ENCODE data around the gene HIBADH. TPM values are rescaled to one million over a fixed set of nuclear protein-coding genes. Genes with fewer than 3 reads are reported as not detected.

The HIBADH gene
- polyA plus RNA-seq, 2 donors = 5.5 to 11.4 TPM

- Histone ChIP-seq H3K4me1 (ENCODE audit: control insufficient read depth in 2 of 2, insufficient read depth in 2 of 2, low read length in 1 of 2) (no peaks in the 10 kb centered on the region), H3K27me3 (ENCODE audit: control insufficient read depth in 1 of 2, insufficient read depth in 2 of 2, low read length in 2 of 2) (no peaks in the 10 kb centered on the region), H3K36me3 (ENCODE audit: control insufficient read depth in 2 of 2, insufficient read depth in 2 of 2, low read length in 1 of 2) (no peaks in the 10 kb centered on the region), H3K4me3 (ENCODE audit: low read depth in 1 of 2, low read length in 2 of 2) (no peak overlapping the region), H3K9me3 (ENCODE audit: control insufficient read depth in 2 of 2, insufficient read depth in 1 of 2, low read depth in 1 of 2, low read length in 1 of 2) (no peaks in the 10 kb centered on the region), H3K27ac (ENCODE audit: low read depth in 2 of 2, low read length in 1 of 2) (no peak overlapping the region)
- 26 to 49% methylated on average over 1 of the region's 1 CpG for WGBS, 2 donors
Observed at GRCh38 chr7:27547401-27547800, 115.3 kb downstream of the HIBADH start.

DNA sequence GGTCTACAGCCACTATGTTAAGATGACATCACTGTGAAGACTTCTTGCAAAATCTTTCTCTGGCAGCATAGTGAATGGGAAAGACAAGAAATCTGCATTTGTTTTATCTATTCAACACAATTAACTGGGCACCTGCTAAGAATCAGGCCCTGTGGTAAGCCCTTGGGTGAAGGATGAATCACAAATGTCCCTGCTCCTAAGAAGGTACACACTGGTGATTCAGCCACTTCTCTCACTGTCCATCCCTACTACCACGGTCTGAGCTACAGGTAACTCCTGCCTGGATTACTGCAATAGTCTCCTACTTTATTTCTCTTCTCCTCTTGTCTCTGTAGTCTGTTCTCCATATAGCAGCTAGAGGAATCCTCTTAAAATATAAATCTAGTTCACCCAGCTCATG lies 116.1 kb downstream of the HIBADH start:
- Histone ChIP-seq H3K27me3 (ENCODE audit: control insufficient read depth in 1 of 2, insufficient read depth in 2 of 2, low read length in 2 of 2) (no peaks in the 10 kb centered on the region), H3K4me3 (ENCODE audit: low read depth in 1 of 2, low read length in 2 of 2) (no peak overlapping the region), H3K9me3 (ENCODE audit: control insufficient read depth in 2 of 2, insufficient read depth in 1 of 2, low read depth in 1 of 2, low read length in 1 of 2) (no peaks in the 10 kb centered on the region), H3K36me3 (ENCODE audit: control insufficient read depth in 2 of 2, insufficient read depth in 2 of 2, low read length in 1 of 2) (no peaks in the 10 kb centered on the region), H3K27ac (ENCODE audit: low read depth in 2 of 2, low read length in 1 of 2) (no peak overlapping the region), H3K4me1 (ENCODE audit: control insufficient read depth in 2 of 2, insufficient read depth in 2 of 2, low read length in 1 of 2) (no peaks in the 10 kb centered on the region)
- 79 to 92% methylated on average over 1 of the region's 1 CpG for WGBS, 2 donors

GRCh38 chr7:27535795-27536194 lies 126.9 kb downstream of the HIBADH start:
- WGBS, 2 donors = 91 to 93% methylated on average over 4 of the region's 4 CpGs
- Histone ChIP-seq H3K4me1 (ENCODE audit: control insufficient read depth in 2 of 2, insufficient read depth in 2 of 2, low read length in 1 of 2) (no peaks in the 10 kb centered on the region), H3K9me3 (ENCODE audit: control insufficient read depth in 2 of 2, insufficient read depth in 1 of 2, low read depth in 1 of 2, low read length in 1 of 2) (no peaks in the 10 kb centered on the region), H3K36me3 (ENCODE audit: control insufficient read depth in 2 of 2, insufficient read depth in 2 of 2, low read length in 1 of 2) (peaks cover 0 to 3% of the 10 kb centered on the region in 2 donors), H3K27me3 (ENCODE audit: control insufficient read depth in 1 of 2, insufficient read depth in 2 of 2, low read length in 2 of 2) (no peaks in the 10 kb centered on the region), H3K27ac (ENCODE audit: low read depth in 2 of 2, low read length in 1 of 2) (no peak overlapping the region), H3K4me3 (ENCODE audit: low read depth in 1 of 2, low read length in 2 of 2) (no peak overlapping the region)

- no peak overlapping the region for H3K4me3 ChIP-seq (ENCODE audit: low read depth in 1 of 2, low read length in 2 of 2)
- H3K9me3 ChIP-seq (ENCODE audit: control insufficient read depth in 2 of 2, insufficient read depth in 1 of 2, low read depth in 1 of 2, low read length in 1 of 2) = no peaks in the 10 kb centered on the region
- WGBS, 2 donors = 79 to 84% methylated on average over 6 of the region's 6 CpGs
- H3K4me1 ChIP-seq (ENCODE audit: control insufficient read depth in 2 of 2, insufficient read depth in 2 of 2, low read length in 1 of 2) = no peaks in the 10 kb centered on the region
- H3K36me3 ChIP-seq (ENCODE audit: control insufficient read depth in 2 of 2, insufficient read depth in 2 of 2, low read length in 1 of 2) = no peaks in the 10 kb centered on the region
- no peak overlapping the region for H3K27ac ChIP-seq (ENCODE audit: low read depth in 2 of 2, low read length in 1 of 2)
- no peaks in the 10 kb centered on the region for H3K27me3 ChIP-seq (ENCODE audit: control insufficient read depth in 1 of 2, insufficient read depth in 2 of 2, low read length in 2 of 2)
Observed at GRCh38 chr7:27533652-27534081, 129.0 kb downstream of the HIBADH start.

GRCh38 chr7:27532314-27532713 lies 130.4 kb downstream of the HIBADH start:
- Histone ChIP-seq H3K27ac (ENCODE audit: low read depth in 2 of 2, low read length in 1 of 2) (no peak overlapping the region), H3K36me3 (ENCODE audit: control insufficient read depth in 2 of 2, insufficient read depth in 2 of 2, low read length in 1 of 2) (no peaks in the 10 kb centered on the region), H3K4me3 (ENCODE audit: low read depth in 1 of 2, low read length in 2 of 2) (no peak overlapping the region), H3K4me1 (ENCODE audit: control insufficient read depth in 2 of 2, insufficient read depth in 2 of 2, low read length in 1 of 2) (no peaks in the 10 kb centered on the region), H3K27me3 (ENCODE audit: control insufficient read depth in 1 of 2, insufficient read depth in 2 of 2, low read length in 2 of 2) (no peaks in the 10 kb centered on the region), H3K9me3 (ENCODE audit: control insufficient read depth in 2 of 2, insufficient read depth in 1 of 2, low read depth in 1 of 2, low read length in 1 of 2) (no peaks in the 10 kb centered on the region)
- WGBS, 2 donors = 61 to 74% methylated on average over 1 of the region's 1 CpG

GRCh38 chr7:27527348-27527714 lies 135.4 kb downstream of the HIBADH start:
- 42 to 52% methylated on average over 2 of the region's 2 CpGs for WGBS, 2 donors
- H3K9me3 ChIP-seq (ENCODE audit: control insufficient read depth in 2 of 2, insufficient read depth in 1 of 2, low read depth in 1 of 2, low read length in 1 of 2) = no peaks in the 10 kb centered on the region
- H3K4me1 ChIP-seq (ENCODE audit: control insufficient read depth in 2 of 2, insufficient read depth in 2 of 2, low read length in 1 of 2) = no peaks in the 10 kb centered on the region
- H3K27ac ChIP-seq (ENCODE audit: low read depth in 2 of 2, low read length in 1 of 2) = no peak overlapping the region
- no peak overlapping the region for H3K4me3 ChIP-seq (ENCODE audit: low read depth in 1 of 2, low read length in 2 of 2)
- H3K27me3 ChIP-seq (ENCODE audit: control insufficient read depth in 1 of 2, insufficient read depth in 2 of 2, low read length in 2 of 2) = no peaks in the 10 kb centered on the region
- H3K36me3 ChIP-seq (ENCODE audit: control insufficient read depth in 2 of 2, insufficient read depth in 2 of 2, low read length in 1 of 2) = peaks cover 0 to 3% of the 10 kb centered on the region in 2 donors

- no peak overlapping the region for H3K27ac ChIP-seq (ENCODE audit: low read depth in 2 of 2, low read length in 1 of 2)
- 58 to 65% methylated on average over 1 of the region's 1 CpG for WGBS, 2 donors
- peaks cover 0 to 3% of the 10 kb centered on the region in 2 donors for H3K36me3 ChIP-seq (ENCODE audit: control insufficient read depth in 2 of 2, insufficient read depth in 2 of 2, low read length in 1 of 2)
- no peaks in the 10 kb centered on the region for H3K9me3 ChIP-seq (ENCODE audit: control insufficient read depth in 2 of 2, insufficient read depth in 1 of 2, low read depth in 1 of 2, low read length in 1 of 2)
- H3K27me3 ChIP-seq (ENCODE audit: control insufficient read depth in 1 of 2, insufficient read depth in 2 of 2, low read length in 2 of 2) = no peaks in the 10 kb centered on the region
- H3K4me1 ChIP-seq (ENCODE audit: control insufficient read depth in 2 of 2, insufficient read depth in 2 of 2, low read length in 1 of 2) = no peaks in the 10 kb centered on the region
- H3K4me3 ChIP-seq (ENCODE audit: low read depth in 1 of 2, low read length in 2 of 2) = no peak overlapping the region
Observed at GRCh38 chr7:27526611-27527347, 135.9 kb downstream of the HIBADH start.

DNA sequence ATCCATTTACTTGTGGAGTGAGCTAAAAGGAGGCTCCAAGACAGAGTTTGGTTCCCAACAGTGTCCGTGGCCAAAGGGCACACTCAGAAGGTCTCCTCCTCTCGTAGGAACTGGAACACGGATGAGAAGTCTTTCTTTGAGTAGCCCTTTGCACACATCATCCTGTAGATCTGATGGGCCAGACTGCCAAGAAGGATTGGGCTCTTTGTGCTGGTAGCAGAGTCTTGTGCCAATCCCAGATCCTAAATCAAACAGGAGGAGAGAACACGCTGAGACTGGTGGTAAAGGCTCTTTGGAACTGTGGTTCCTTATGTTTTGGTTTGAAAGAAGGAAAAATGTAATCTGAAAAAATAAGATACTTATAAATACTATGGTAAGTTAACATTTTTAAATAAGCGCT lies 136.6 kb downstream of the HIBADH start:
- Histone ChIP-seq H3K4me1 (ENCODE audit: control insufficient read depth in 2 of 2, insufficient read depth in 2 of 2, low read length in 1 of 2) (no peaks in the 10 kb centered on the region), H3K36me3 (ENCODE audit: control insufficient read depth in 2 of 2, insufficient read depth in 2 of 2, low read length in 1 of 2) (peaks cover 0 to 3% of the 10 kb centered on the region in 2 donors), H3K4me3 (ENCODE audit: low read depth in 1 of 2, low read length in 2 of 2) (no peak overlapping the region), H3K9me3 (ENCODE audit: control insufficient read depth in 2 of 2, insufficient read depth in 1 of 2, low read depth in 1 of 2, low read length in 1 of 2) (no peaks in the 10 kb centered on the region), H3K27me3 (ENCODE audit: control insufficient read depth in 1 of 2, insufficient read depth in 2 of 2, low read length in 2 of 2) (no peaks in the 10 kb centered on the region), H3K27ac (ENCODE audit: low read depth in 2 of 2, low read length in 1 of 2) (no peak overlapping the region)
- 64 to 82% methylated on average over 5 of the region's 5 CpGs for WGBS, 2 donors

DNA sequence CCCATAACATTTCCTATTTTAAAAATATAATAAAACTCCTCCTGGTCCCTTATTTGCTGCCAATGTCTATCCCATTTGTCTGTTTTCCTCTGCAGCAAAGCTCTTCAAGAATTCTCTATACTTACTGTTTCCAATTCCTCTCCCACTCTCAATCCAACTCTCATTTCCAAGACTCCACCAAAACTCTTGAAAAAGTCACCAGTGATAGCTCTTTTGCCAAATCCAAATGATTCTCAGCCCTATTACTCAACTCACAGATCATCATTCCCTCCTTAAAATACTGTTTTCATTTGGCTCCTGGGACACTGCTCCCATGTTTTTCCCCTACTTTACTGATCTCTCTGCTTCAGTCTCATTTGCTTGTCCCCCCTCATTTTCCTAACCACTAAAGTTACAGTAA lies 139.4 kb downstream of the HIBADH start:
- Histone ChIP-seq H3K36me3 (ENCODE audit: control insufficient read depth in 2 of 2, insufficient read depth in 2 of 2, low read length in 1 of 2) (peaks cover 0 to 3% of the 10 kb centered on the region in 2 donors), H3K9me3 (ENCODE audit: control insufficient read depth in 2 of 2, insufficient read depth in 1 of 2, low read depth in 1 of 2, low read length in 1 of 2) (no peaks in the 10 kb centered on the region), H3K4me1 (ENCODE audit: control insufficient read depth in 2 of 2, insufficient read depth in 2 of 2, low read length in 1 of 2) (no peaks in the 10 kb centered on the region)

DNA sequence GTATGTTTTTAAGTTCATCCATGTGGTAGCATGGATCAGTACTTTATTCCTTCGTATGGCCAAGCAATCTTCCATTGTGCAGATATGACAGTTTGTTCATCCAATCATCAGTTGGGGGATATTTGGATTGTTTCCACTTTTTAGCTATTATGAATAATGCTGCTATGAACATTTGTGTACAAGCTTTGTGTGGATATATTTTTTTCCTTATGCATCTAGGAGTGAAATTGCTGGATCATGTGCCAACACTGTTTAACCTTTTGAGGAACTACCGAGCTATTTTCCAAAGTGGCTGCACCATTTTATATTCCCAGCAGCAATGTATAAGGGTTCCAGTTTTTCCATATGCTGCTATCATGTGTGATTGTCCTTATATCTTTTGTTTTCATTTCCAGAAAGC lies 140.1 kb downstream of the HIBADH start:
- H3K27ac ChIP-seq (ENCODE audit: low read depth in 2 of 2, low read length in 1 of 2) = no peak overlapping the region
- no peak overlapping the region for H3K4me3 ChIP-seq (ENCODE audit: low read depth in 1 of 2, low read length in 2 of 2)
- no peaks in the 10 kb centered on the region for H3K9me3 ChIP-seq (ENCODE audit: control insufficient read depth in 2 of 2, insufficient read depth in 1 of 2, low read depth in 1 of 2, low read length in 1 of 2)
- H3K36me3 ChIP-seq (ENCODE audit: control insufficient read depth in 2 of 2, insufficient read depth in 2 of 2, low read length in 1 of 2) = peaks cover 0 to 3% of the 10 kb centered on the region in 2 donors
- 94 to 96% methylated on average over 2 of the region's 2 CpGs for WGBS, 2 donors
- no peaks in the 10 kb centered on the region for H3K27me3 ChIP-seq (ENCODE audit: control insufficient read depth in 1 of 2, insufficient read depth in 2 of 2, low read length in 2 of 2)
- H3K4me1 ChIP-seq (ENCODE audit: control insufficient read depth in 2 of 2, insufficient read depth in 2 of 2, low read length in 1 of 2) = no peaks in the 10 kb centered on the region

More for the DNA sequence above, 139.4 kb downstream of the HIBADH start:
- no peak overlapping the region for H3K4me3 ChIP-seq (ENCODE audit: low read depth in 1 of 2, low read length in 2 of 2)
- H3K27me3 ChIP-seq (ENCODE audit: control insufficient read depth in 1 of 2, insufficient read depth in 2 of 2, low read length in 2 of 2) = no peaks in the 10 kb centered on the region
- no peak overlapping the region for H3K27ac ChIP-seq (ENCODE audit: low read depth in 2 of 2, low read length in 1 of 2)
